ENCODE data around the gene PALLD. TPM values are rescaled to one million over a fixed set of nuclear protein-coding genes. Genes with fewer than 3 reads are reported as not detected.

The PALLD gene
- total and polyA plus RNA-seq, 2 donors (not counting 3 experiments of a cell fraction or from before 2014, with no cell fraction given): 13.4 to 48.2 TPM

DNA sequence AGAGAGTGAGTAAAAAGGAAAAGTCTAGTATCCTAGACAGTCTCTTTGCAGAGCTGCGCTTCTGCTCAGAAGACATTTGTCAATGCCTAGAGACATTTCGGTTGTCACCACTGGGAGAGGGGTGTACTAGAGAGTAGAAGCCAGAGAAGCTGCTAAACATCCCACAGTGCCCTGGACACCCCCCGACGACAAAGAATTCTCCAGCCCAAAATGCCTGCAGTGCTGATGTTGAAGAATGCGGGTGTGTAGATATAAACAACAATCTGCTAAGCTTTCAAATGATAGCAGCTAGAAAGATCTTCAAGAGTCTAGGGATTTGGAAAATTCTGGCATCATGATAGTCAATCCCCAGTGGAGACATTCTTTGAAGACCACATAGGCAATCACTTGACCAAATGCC lies 90.1 kb downstream of the PALLD start:
- dilution Hi-C loops (cut with MboI; ENCODE audit: extremely low pct_ligation_motif_present, low sequenced_read_pairs): loop anchor here (25.0 kb wide), 1 partner anchor 325 kb away; no protein-coding TSS in a partner anchor
- ChIA-PET CTCF (interaction anchor here (0.9 to 3.0 kb wide), 7 partner anchors 18 to 336 kb away, joined by 3 to 58 read pairs (median 31); no protein-coding TSS in a partner anchor), POLR2A (no interaction called here)
- no peak for TF ChIP-seq MAX (IDR thresholded peaks at IDR 0.05; ENCODE audit: insufficient read depth, insufficient read length)
- TF ChIP-seq, protein P1, sequence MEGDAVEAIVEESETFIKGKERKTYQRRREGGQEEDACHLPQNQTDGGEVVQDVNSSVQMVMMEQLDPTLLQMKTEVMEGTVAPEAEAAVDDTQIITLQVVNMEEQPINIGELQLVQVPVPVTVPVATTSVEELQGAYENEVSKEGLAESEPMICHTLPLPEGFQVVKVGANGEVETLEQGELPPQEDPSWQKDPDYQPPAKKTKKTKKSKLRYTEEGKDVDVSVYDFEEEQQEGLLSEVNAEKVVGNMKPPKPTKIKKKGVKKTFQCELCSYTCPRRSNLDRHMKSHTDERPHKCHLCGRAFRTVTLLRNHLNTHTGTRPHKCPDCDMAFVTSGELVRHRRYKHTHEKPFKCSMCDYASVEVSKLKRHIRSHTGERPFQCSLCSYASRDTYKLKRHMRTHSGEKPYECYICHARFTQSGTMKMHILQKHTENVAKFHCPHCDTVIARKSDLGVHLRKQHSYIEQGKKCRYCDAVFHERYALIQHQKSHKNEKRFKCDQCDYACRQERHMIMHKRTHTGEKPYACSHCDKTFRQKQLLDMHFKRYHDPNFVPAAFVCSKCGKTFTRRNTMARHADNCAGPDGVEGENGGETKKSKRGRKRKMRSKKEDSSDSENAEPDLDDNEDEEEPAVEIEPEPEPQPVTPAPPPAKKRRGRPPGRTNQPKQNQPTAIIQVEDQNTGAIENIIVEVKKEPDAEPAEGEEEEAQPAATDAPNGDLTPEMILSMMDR (IDR thresholded peaks at IDR 0.05; ENCODE audit: extremely low read depth in 1 of 2, insufficient read depth in 1 of 2, low read depth in 1 of 2, low read length in 2 of 2): no peak
- no peak for FAIRE-seq
- Histone ChIP-seq H3K36me3 (ENCODE audit: control insufficient read depth in 2 of 2, extremely low read depth in 1 of 2, insufficient read depth in 2 of 2, low read length in 2 of 2) (no peaks in the 10 kb centered on the region), H3K9ac (replicated peaks; ENCODE audit: extremely low read depth, insufficient read depth, low read length) (no peak overlapping the region), H3K27me3 (ENCODE audit: control insufficient read depth in 2 of 2, insufficient read depth in 2 of 2, low read length in 2 of 2) (no peaks in the 10 kb centered on the region), H3K9me1 (replicated peaks; ENCODE audit: control insufficient read depth, extremely low read depth, insufficient read depth, low read length) (no peaks in the 10 kb centered on the region), H3K4me3 (replicated peaks in 1 of 3; ENCODE audit: insufficient read depth in 1 of 3, low read depth in 1 of 3, low read length in 3 of 3) (no peak overlapping the region), H4K20me1 (replicated peaks; ENCODE audit: control insufficient read depth, extremely low read depth, insufficient read depth, low read length) (no peaks in the 10 kb centered on the region), H3K4me2 (ENCODE audit: insufficient read depth, low read length) (no peak overlapping the region), H3K79me2 (ENCODE audit: control insufficient read depth, insufficient read depth, low read length) (no peaks in the 10 kb centered on the region), H3K9me3 (replicated peaks; ENCODE audit: control insufficient read depth, insufficient read depth, low read length) (no peaks in the 10 kb centered on the region), H2AFZ (ENCODE audit: low read depth, low read length) (no peak overlapping the region), H3K4me1 (ENCODE audit: control insufficient read depth, extremely low read depth, insufficient read depth, low read length) (peaks cover 14% of the 10 kb centered on the region), H3K27ac (ENCODE audit: insufficient read depth, low read depth, low read length) (no peak overlapping the region)
- intact Hi-C loops (cut with micrococcal nuclease): loop anchor here (5.0 kb wide), 5 partner anchors 180 to 905 kb away; no protein-coding TSS in a partner anchor
- BruUV-seq (replicated peaks): no TSS peak
- no peak for DNase-seq (ENCODE audit: low read depth, low spot score)

DNA sequence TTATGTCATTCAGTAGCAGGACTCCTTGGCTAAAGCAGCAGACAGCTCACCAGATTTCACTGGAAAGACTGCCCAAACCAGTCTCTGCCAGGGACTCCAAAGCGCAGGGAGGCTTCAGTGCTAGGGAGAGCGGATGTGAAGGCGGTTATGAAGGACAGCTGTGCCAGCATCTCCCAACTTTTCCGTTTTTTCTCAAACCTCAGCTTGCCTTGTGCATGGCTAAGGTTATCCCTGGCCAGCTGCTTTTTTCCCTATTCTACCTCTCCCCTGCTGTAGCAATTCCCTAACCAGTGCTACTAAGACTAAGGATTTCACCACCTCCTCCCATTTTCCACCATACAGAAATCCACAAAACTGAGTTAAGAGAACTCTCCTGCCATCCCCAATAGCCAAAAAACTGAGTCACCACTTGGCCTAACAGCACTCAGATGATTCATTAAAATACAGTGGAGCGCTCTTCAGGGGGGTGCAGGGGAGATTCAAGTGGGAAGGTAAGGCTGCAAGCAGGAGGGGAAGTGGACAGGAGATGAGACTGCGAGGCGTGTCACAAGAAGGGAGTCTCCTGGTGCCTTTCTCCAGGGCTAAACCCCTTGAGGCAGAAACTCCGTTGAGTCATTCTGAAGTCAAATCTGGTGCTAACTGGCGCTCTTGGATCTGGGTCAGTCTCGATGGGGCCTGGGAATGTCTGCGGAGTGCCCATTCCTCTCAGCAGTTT lies 90.7 kb downstream of the PALLD start:
- Histone ChIP-seq H3K9ac (replicated peaks; ENCODE audit: extremely low read depth, insufficient read depth, low read length) (no peak overlapping the region), H3K9me1 (replicated peaks; ENCODE audit: control insufficient read depth, extremely low read depth, insufficient read depth, low read length) (no peaks in the 10 kb centered on the region), H3K79me2 (ENCODE audit: control insufficient read depth, insufficient read depth, low read length) (no peaks in the 10 kb centered on the region), H3K4me3 (replicated peaks in 1 of 3; ENCODE audit: insufficient read depth in 1 of 3, low read depth in 1 of 3, low read length in 3 of 3) (no peak overlapping the region), H3K4me2 (ENCODE audit: insufficient read depth, low read length) (no peak overlapping the region), H3K36me3 (ENCODE audit: control insufficient read depth in 2 of 2, extremely low read depth in 1 of 2, insufficient read depth in 2 of 2, low read length in 2 of 2) (no peaks in the 10 kb centered on the region), H3K27me3 (ENCODE audit: control insufficient read depth in 2 of 2, insufficient read depth in 2 of 2, low read length in 2 of 2) (no peaks in the 10 kb centered on the region), H2AFZ (ENCODE audit: low read depth, low read length) (no peak overlapping the region), H3K4me1 (ENCODE audit: control insufficient read depth, extremely low read depth, insufficient read depth, low read length) (peaks cover 14% of the 10 kb centered on the region), H3K27ac (ENCODE audit: insufficient read depth, low read depth, low read length) (no peak overlapping the region), H3K9me3 (replicated peaks; ENCODE audit: control insufficient read depth, insufficient read depth, low read length) (no peaks in the 10 kb centered on the region), H4K20me1 (replicated peaks; ENCODE audit: control insufficient read depth, extremely low read depth, insufficient read depth, low read length) (no peaks in the 10 kb centered on the region)
- BruUV-seq (replicated peaks): no TSS peak
- DNase-seq (ENCODE audit: low read depth, low spot score): no peak
- ChIA-PET POLR2A (no interaction called here), CTCF (interaction anchor here (0.9 to 3.0 kb wide), 5 partner anchors 44 to 335 kb away, joined by 3 to 58 read pairs (median 34); no protein-coding TSS in a partner anchor)
- FAIRE-seq: no peak
- dilution Hi-C loops (cut with MboI; ENCODE audit: extremely low pct_ligation_motif_present, low sequenced_read_pairs): loop anchor here (25.0 kb wide), 1 partner anchor 325 kb away; no protein-coding TSS in a partner anchor
- intact Hi-C loops (cut with micrococcal nuclease): loop anchor here (5.0 kb wide), 5 partner anchors 180 to 905 kb away; no protein-coding TSS in a partner anchor
- TF ChIP-seq EZH2 (IDR thresholded peaks at IDR 0.05; ENCODE audit: borderline replicate concordance, low read depth, low read length, severe bottlenecking): no peak
- no peak for TF ChIP-seq POLR2AphosphoS5 (IDR thresholded peaks at IDR 0.05; ENCODE audit: insufficient read depth, low read depth, low read length)
- TF ChIP-seq FOS (IDR thresholded peaks at IDR 0.05; ENCODE audit: borderline replicate concordance, insufficient read depth, low read length): peak; percentile 28
- TF ChIP-seq JUN (IDR thresholded peaks at IDR 0.05; ENCODE audit: borderline replicate concordance, insufficient read depth, insufficient read length, low read depth): no peak
- no peak for TF ChIP-seq MYC (IDR thresholded peaks at IDR 0.05; ENCODE audit: low read depth, low read length)
- no peak for TF ChIP-seq MAX (IDR thresholded peaks at IDR 0.05; ENCODE audit: insufficient read depth, insufficient read length)
- TF ChIP-seq, protein P1 (IDR thresholded peaks at IDR 0.05; ENCODE audit: extremely low read depth in 1 of 2, insufficient read depth in 1 of 2, low read depth in 1 of 2, low read length in 2 of 2): no peak
- TF ChIP-seq GATA2 (IDR thresholded peaks at IDR 0.05; ENCODE audit: insufficient read depth, insufficient read length, low read depth, low read length): no peak

Data from endothelial cell of umbilical vein (primary cell).